Thymus (tissue), 11 donors: ENCODE measurements around the gene DCUN1D4. TPM values are rescaled to one million over a fixed set of nuclear protein-coding genes. Genes with fewer than 3 reads are reported as not detected.
"Not testable (repeated sequence)": the region's sequence is repeated elsewhere in the genome, so short reads cannot be mapped to it uniquely, and the experiment has no call there.

Experiments used
- DNase-seq, 9 donors: peaks; one replicate each; pipeline ENCODE4 v3.0.0-alpha.2; 2013; ENCODE audit warnings: low spot score in 9 of 9, low read depth in 6 of 9, missing footprints in 1 of 9
- H3K27ac ChIP-seq, 2 donors: one replicate each; pipeline ENCODE4 v1.5.1; 2013; ENCODE audit warnings: control low read depth in 1 of 2, low read depth in 1 of 2, low read length in 1 of 2, mild to moderate bottlenecking in 1 of 2, moderate library complexity in 1 of 2
- H3K27me3 ChIP-seq, 2 donors: one replicate each; pipeline ENCODE4 v1.5.1; 2013; ENCODE audit warnings: low read length in 1 of 2; ENCODE audit not compliant: control insufficient read depth in 2 of 2, insufficient read depth in 1 of 2
- H3K36me3 ChIP-seq, 2 donors: one replicate each; pipeline ENCODE4 v1.5.1; 2013; ENCODE audit warnings: low read length in 1 of 2, mild to moderate bottlenecking in 1 of 2, moderate library complexity in 1 of 2; ENCODE audit not compliant: control insufficient read depth in 2 of 2, insufficient read depth in 2 of 2
- H3K4me1 ChIP-seq, 2 donors: one replicate each; pipeline ENCODE4 v1.5.1; 2013; ENCODE audit warnings: low read length in 2 of 2; ENCODE audit not compliant: control insufficient read depth in 2 of 2, insufficient read depth in 2 of 2
- H3K4me3 ChIP-seq, 2 donors: one replicate each; pipeline ENCODE4 v1.5.1; 2013; ENCODE audit warnings: low read length in 2 of 2, control low read depth in 1 of 2, mild to moderate bottlenecking in 1 of 2
- H3K9me3 ChIP-seq, 2 donors: one replicate each; pipeline ENCODE4 v1.5.1; 2013; ENCODE audit warnings: low read length in 1 of 2, mild to moderate bottlenecking in 1 of 2; ENCODE audit not compliant: control insufficient read depth in 2 of 2, insufficient read depth in 1 of 2
- WGBS: extraction: QIAGEN DNeasy Blood & Tissue Kit; methylation state at CpG from one replicate; pipeline ENCODE4 v1.1.7; 2013; 5-methylcytosine and 5-hydroxymethylcytosine counted together
- polyA plus RNA-seq: library from polyadenylated mRNA; stranded (reverse); fragments of 200-250 nt; gene quantifications from one replicate; pipeline ENCODE4 v1.2.3, GENCODE V29; 2013
- total RNA-seq: library from RNA; stranded (reverse); fragments of 120-200 nt; gene quantifications from one replicate; pipeline ENCODE4 v1.2.4, GENCODE V29; 2013
- donor health status: healthy.

Gene DCUN1D4
- total and polyA plus RNA-seq, 2 donors, result 17.0 to 24.1 TPM

DNA sequence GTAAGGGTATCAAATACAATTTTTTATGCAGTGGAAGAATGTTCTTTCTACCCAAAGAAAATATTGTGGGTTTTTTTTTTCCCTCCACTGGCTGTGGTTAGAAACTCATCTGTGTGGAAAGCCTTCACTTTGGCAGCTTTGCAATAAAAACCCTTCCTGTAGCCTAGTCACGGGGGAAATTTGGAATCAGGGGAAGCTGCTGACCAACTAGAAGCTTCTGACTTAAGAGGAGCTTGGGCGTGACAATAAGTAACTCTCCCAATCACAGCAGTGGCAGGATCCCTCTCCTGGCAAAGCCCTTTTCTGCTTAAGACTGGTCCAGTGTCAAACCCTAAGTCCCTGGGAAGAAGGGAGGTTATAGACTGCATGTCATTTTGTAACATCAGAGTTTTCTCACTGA is 89.3 kb downstream of the DCUN1D4 start:
- DNase-seq, result no peak
- H3K9me3 ChIP-seq, result no peaks in the 10 kb centered on the region
- no peaks in the 10 kb centered on the region for H3K27me3 ChIP-seq
- no peaks in the 10 kb centered on the region for H3K4me1 ChIP-seq
- H3K4me3 ChIP-seq, result no peak overlapping the region
- WGBS, result 25% methylated on average over 2 of the region's 2 CpGs
- H3K27ac ChIP-seq, result no peak overlapping the region
- no peaks in the 10 kb centered on the region for H3K36me3 ChIP-seq

- Histone ChIP-seq H3K4me1 (no peaks in the 10 kb centered on the region), H3K9me3 (no peaks in the 10 kb centered on the region), H3K4me3 (no peak overlapping the region), H3K27ac (no peak overlapping the region), H3K36me3 (no peaks in the 10 kb centered on the region), H3K27me3 (no peaks in the 10 kb centered on the region)
- 84% methylated on average over 3 of the region's 3 CpGs for WGBS
- DNase-seq, result no peak
Observed at GRCh38 chr4:51932684-51933083, 89.7 kb downstream of the DCUN1D4 start.

GRCh38 chr4:51940460-51940859 is 97.5 kb downstream of the DCUN1D4 start:
- H3K27ac ChIP-seq, H3K36me3 ChIP-seq, DNase-seq, H3K4me3 ChIP-seq, H3K4me1 ChIP-seq, H3K27me3 ChIP-seq: not testable (repeated sequence)
- peaks cover 0 to 11% of the 10 kb centered on the region in 2 donors for H3K9me3 ChIP-seq
- 94% methylated on average over 13 of the region's 13 CpGs for WGBS

DNA sequence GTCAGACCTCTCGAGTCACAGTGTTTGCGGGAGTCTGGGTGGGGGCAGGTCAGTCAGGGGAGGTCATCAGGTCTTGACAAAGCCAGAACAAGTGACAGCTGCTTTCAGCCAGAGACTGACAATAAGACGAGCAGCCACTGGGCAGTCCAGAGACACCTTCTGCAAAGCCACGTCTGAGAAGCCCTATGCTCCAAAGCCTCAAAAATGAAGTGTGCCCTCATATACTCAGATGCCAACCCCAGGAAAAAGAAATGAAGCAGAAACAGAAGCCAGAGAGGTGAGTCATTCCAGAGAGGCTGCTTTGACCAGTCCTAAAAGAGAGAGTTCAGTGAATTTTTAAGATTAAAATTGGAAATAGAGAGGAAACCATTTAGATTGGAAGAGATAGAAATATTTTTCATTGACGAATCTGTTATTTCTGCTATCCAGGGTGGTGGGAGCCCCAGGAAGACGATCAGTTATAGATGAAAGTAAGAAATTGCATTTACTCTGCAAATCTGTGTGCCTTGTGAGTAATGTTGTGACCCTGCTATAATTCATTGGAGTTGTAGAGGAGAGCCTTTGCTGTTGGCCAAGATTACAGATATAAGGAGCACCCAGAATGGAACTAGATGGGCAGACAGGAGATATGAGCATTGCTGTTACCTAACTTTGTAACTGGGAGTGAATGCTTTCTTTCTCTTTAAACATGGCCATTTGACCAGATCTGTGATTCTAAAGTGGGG is 99.3 kb downstream of the DCUN1D4 start:
- 91% methylated on average over 6 of the region's 6 CpGs for WGBS
- Histone ChIP-seq H3K9me3 (peaks cover 0 to 15% of the 10 kb centered on the region in 2 donors), H3K4me1 (no peaks in the 10 kb centered on the region), H3K36me3 (no peaks in the 10 kb centered on the region), H3K27me3 (no peaks in the 10 kb centered on the region), H3K4me3 (no peak overlapping the region), H3K27ac (no peak overlapping the region)
- DNase-seq, result no peak

- H3K36me3 ChIP-seq, result no peaks in the 10 kb centered on the region
- 93% methylated on average over 2 of the region's 2 CpGs for WGBS
Observed at GRCh38 chr4:51942833-51943215, 99.9 kb downstream of the DCUN1D4 start.

GRCh38 chr4:51943221-51943620 is 100.3 kb downstream of the DCUN1D4 start:
- WGBS, result 87% methylated on average over 6 of the region's 6 CpGs
- H3K36me3 ChIP-seq, result no peaks in the 10 kb centered on the region
- peaks cover 0 to 15% of the 10 kb centered on the region in 2 donors for H3K9me3 ChIP-seq
- no peak overlapping the region for H3K27ac ChIP-seq
- no peak overlapping the region for H3K4me3 ChIP-seq
- H3K4me1 ChIP-seq, result no peaks in the 10 kb centered on the region
- no peaks in the 10 kb centered on the region for H3K27me3 ChIP-seq
- DNase-seq, result no peak

More at GRCh38 chr4:51942833-51943215, 99.9 kb downstream of the DCUN1D4 start:
- peaks cover 0 to 15% of the 10 kb centered on the region in 2 donors for H3K9me3 ChIP-seq
- DNase-seq, result no peak
- H3K4me3 ChIP-seq, result no peak overlapping the region
- H3K27me3 ChIP-seq, result no peaks in the 10 kb centered on the region
- H3K4me1 ChIP-seq, result no peaks in the 10 kb centered on the region
- H3K27ac ChIP-seq, result no peak overlapping the region

- DNase-seq, result no peak
- WGBS, result 86% methylated on average over 2 of the region's 2 CpGs
- no peaks in the 10 kb centered on the region for H3K27me3 ChIP-seq
Observed at GRCh38 chr4:51958199-51958968, 115.4 kb downstream of the DCUN1D4 start.

DNA sequence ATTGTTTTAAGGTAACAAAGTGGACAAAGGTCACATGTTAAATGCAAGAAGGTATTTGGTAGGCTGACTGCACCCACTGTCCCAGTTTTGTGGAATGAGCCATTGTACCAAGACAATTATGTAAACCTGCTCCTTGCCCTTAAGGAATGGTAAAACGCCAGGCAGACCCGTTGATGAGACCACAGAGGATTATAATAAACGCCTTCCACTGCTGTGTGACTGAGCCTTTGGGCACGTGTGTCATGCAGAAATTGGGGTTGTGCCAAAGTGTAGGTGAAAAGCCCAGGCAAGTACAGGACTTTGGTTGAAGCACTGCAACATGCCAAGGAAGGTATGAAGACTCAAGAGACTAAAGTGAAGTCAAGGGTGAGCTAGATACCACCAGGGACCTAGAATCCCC is 117.5 kb downstream of the DCUN1D4 start:
- Histone ChIP-seq H3K4me1 (no peaks in the 10 kb centered on the region), H3K36me3 (no peaks in the 10 kb centered on the region), H3K27me3 (no peaks in the 10 kb centered on the region), H3K9me3 (no peaks in the 10 kb centered on the region), H3K27ac (no peak overlapping the region), H3K4me3 (no peak overlapping the region)
- no peak for DNase-seq
- WGBS, result 81% methylated on average over 4 of the region's 4 CpGs

More at GRCh38 chr4:51958199-51958968, 115.4 kb downstream of the DCUN1D4 start:
- no peak overlapping the region for H3K4me3 ChIP-seq
- H3K4me1 ChIP-seq, result no peaks in the 10 kb centered on the region
- no peaks in the 10 kb centered on the region for H3K36me3 ChIP-seq
- H3K27ac ChIP-seq, result no peak overlapping the region
- no peaks in the 10 kb centered on the region for H3K9me3 ChIP-seq

DNA sequence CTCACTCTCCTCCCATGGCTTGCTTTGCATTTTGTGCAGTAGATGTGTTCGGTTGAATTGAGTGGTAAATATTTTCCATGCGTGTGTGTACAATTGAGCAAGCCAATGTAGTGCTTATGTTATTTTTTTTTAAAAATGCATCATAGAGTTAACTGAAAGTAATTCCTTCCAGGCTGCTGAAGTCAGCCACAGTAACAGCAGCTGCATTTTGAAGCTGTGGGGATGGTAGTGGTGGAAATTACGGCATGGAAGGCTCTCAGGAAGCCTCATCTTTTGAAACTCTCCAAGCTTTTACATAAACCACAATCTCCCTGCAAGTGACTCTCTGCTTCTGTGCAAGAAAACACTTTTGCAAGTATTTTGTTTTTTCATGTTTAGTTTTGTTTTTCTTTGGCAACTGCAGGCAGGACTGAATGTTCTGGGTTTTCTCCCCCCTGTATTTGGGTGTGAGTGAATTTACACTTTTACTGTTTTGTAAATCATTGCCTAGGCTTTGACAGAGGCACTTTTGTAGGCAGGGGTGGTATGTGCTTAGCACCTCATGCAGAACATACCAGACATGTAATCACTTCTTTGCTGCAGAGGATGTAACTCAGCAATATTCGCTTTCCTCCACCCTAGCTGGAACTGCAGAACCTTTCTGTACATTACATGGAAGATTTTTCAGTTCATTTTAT is 121.0 kb downstream of the DCUN1D4 start:
- no peak overlapping the region for H3K27ac ChIP-seq
- DNase-seq, result no peak
- WGBS, result 85% methylated on average over 4 of the region's 4 CpGs

More for the DNA sequence above, 121.0 kb downstream of the DCUN1D4 start:
- Histone ChIP-seq H3K36me3 (no peaks in the 10 kb centered on the region), H3K4me3 (no peak overlapping the region), H3K4me1 (no peaks in the 10 kb centered on the region), H3K27me3 (no peaks in the 10 kb centered on the region), H3K9me3 (no peaks in the 10 kb centered on the region)
